PC-3 (cell line): ENCODE measurements around the gene HGD. TPM values are rescaled to one million over a fixed set of nuclear protein-coding genes. Genes with fewer than 3 reads are reported as not detected.

ENCODE experiments used
- ATAC-seq: fragments of 200-7000 bp; cut with Tn5 transposase; 2 replicates; pipeline ENCODE4 v1.9.1; 2020; ENCODE audit warnings: mild to moderate bottlenecking, moderate library complexity
- BruUV-seq: library from RNA; stranded (reverse); fragments of 400-500 nt; replicated peaks from 2 replicates; lab custom pipeline; 2021; lab: Mats Ljungman, UMichigan
- CTCF ChIA-PET: fragments of 300-600 bp; sonication (Branson Sonifier 250); formaldehyde crosslinking; loops from one replicate; lab custom pipeline; 2022; ENCODE audit warnings: antibody characterized with exemption; lab: Charles Lee
- POLR2A ChIA-PET: fragments of 300-600 bp; sonication (Branson Sonifier 250); formaldehyde crosslinking; loops from one replicate; lab custom pipeline; 2022; ENCODE audit warnings: antibody characterized with exemption; ENCODE audit not compliant: unreplicated experiment; lab: Charles Lee
- DNase-seq: peaks from one replicate; pipeline ENCODE4 v3.0.0-alpha.2; 2015
- H2AFZ ChIP-seq: fragments of 300-600 bp; sonication (generic); 2 replicates; pipeline ENCODE4 v1.6.0; 2016; ENCODE audit warnings: antibody characterized with exemption, low read length
- H3F3A ChIP-seq: fragments of 300-600 bp; sonication (generic); one replicate; pipeline ENCODE4 v1.6.0; 2017; ENCODE audit warnings: antibody characterized with exemption, low read length, control low read depth, mild to moderate bottlenecking; ENCODE audit not compliant: unreplicated experiment
- H3K27ac ChIP-seq: fragments of 300-600 bp; sonication (generic); 2 replicates; pipeline ENCODE4 v1.5.1; 2016; ENCODE audit warnings: mild to moderate bottlenecking, low read length
- H3K27me3 ChIP-seq: fragments of 300-600 bp; sonication (generic); 2 replicates; pipeline ENCODE4 v1.6.1; 2016; ENCODE audit warnings: low read length, mixed read lengths
- H3K36me3 ChIP-seq: fragments of 300-600 bp; sonication (generic); 2 replicates; pipeline ENCODE4 v1.6.1; 2016; ENCODE audit warnings: low read depth, mixed run types, low read length, mixed read lengths
- H3K4me1 ChIP-seq: fragments of 300-600 bp; sonication (generic); 2 replicates; pipeline ENCODE4 v1.5.1; 2016; ENCODE audit warnings: low read length; ENCODE audit not compliant: insufficient read depth
- H3K4me2 ChIP-seq: fragments of 300-600 bp; sonication (generic); 2 replicates; pipeline ENCODE4 v1.6.0; 2016; ENCODE audit warnings: low read length
- H3K4me3 ChIP-seq: fragments of 300-600 bp; sonication (generic); 2 replicates; pipeline ENCODE4 v1.5.1; 2016; ENCODE audit warnings: mild to moderate bottlenecking, low read length, mixed read lengths
- H3K79me2 ChIP-seq: fragments of 300-600 bp; sonication (generic); 2 replicates; pipeline ENCODE4 v1.6.1; 2017; ENCODE audit warnings: low read length, mixed read lengths
- H3K9ac ChIP-seq: fragments of 300-600 bp; sonication (generic); 2 replicates; pipeline ENCODE4 v1.6.0; 2016; ENCODE audit warnings: mild to moderate bottlenecking, low read length
- H3K9me2 ChIP-seq: fragments of 300-600 bp; sonication (generic); replicated peaks from 2 replicates; pipeline ENCODE4 v1.6.1; 2016; ENCODE audit warnings: mixed run types, low read length, mixed read lengths
- H3K9me3 ChIP-seq: fragments of 300-600 bp; sonication (generic); 2 replicates; pipeline ENCODE4 v1.6.1; 2016; ENCODE audit warnings: low read length, mixed read lengths
- H4K20me1 ChIP-seq: fragments of 300-600 bp; sonication (generic); 2 replicates; pipeline ENCODE4 v1.6.1; 2016; ENCODE audit warnings: low read length, mixed read lengths
- EZH2 ChIP-seq: fragments of 300-600 bp; sonication (generic); IDR thresholded peaks from one replicate; pipeline ENCODE4 v1.6.1; 2017; ENCODE audit warnings: antibody characterized with exemption, mild to moderate bottlenecking, low read length; ENCODE audit not compliant: unreplicated experiment
- EZH2phosphoT487 ChIP-seq: fragments of 300-600 bp; sonication (generic); IDR thresholded peaks from 2 replicates; pipeline ENCODE4 v1.6.1; 2018; ENCODE audit warnings: mild to moderate bottlenecking, antibody characterized with exemption, low read length, borderline replicate concordance
- intact Hi-C: fragments of 100-400 bp; cut with micrococcal nuclease; formaldehyde crosslinking; loops from 2 replicates; pipeline ENCODE4 v1.9.0; 2023
- total RNA-seq: library from RNA; depleted of rRNA; stranded (reverse); fragments of >200 nt; gene quantifications from 2 replicates; pipeline ENCODE4 v1.2.3, GENCODE V29; 2014
- TF ChIP-seq, protein P1 (sequence below): fragments of 300-600 bp; sonication (generic); conservative IDR thresholded peaks from 2 replicates; pipeline ENCODE4 v1.5.1; 2017; ENCODE audit warnings: antibody characterized with exemption, low read depth, mild to moderate bottlenecking, low read length

Gene HGD
- total RNA-seq, 1 experiment from 2014 or later: 0.11 TPM

DNA sequence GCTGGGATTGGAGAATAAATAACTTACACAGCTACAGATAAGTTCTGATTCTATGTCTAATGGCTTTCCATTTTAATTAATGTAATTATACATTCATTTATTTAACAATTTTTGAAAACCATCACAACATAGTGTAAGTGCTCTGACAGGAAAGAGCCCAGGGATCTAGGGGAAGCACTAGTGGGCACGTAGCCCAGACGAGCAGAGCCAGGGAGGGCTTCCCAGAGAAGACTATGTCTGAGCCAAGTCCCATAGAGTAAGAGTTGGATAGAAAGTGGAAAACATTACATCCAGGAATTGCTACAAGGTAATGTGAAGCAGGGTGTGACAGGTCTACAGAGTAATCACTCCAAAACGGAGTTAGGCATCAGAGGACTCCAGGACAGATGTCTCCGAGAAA is 2.9 kb upstream of the HGD start:
- Histone ChIP-seq H2AFZ (no peak overlapping the region), H3K9me3 (no peaks in the 10 kb centered on the region), H3K9me2 (no peaks in the 10 kb centered on the region), H3K36me3 (no peaks in the 10 kb centered on the region), H3K27me3 (no peaks in the 10 kb centered on the region), H3K4me1 (peaks cover 13% of the 10 kb centered on the region), H3K4me3 (no peak overlapping the region), H3K79me2 (no peaks in the 10 kb centered on the region), H3K27ac (no peak overlapping the region), H3F3A (no peaks in the 10 kb centered on the region), H3K4me2 (no peak overlapping the region), H4K20me1 (no peaks in the 10 kb centered on the region), H3K9ac (no peak overlapping the region)
- BruUV-seq: no TSS peak
- no peak for TF ChIP-seq EZH2
- TF ChIP-seq EZH2phosphoT487: no peak
- TF ChIP-seq, protein P1, sequence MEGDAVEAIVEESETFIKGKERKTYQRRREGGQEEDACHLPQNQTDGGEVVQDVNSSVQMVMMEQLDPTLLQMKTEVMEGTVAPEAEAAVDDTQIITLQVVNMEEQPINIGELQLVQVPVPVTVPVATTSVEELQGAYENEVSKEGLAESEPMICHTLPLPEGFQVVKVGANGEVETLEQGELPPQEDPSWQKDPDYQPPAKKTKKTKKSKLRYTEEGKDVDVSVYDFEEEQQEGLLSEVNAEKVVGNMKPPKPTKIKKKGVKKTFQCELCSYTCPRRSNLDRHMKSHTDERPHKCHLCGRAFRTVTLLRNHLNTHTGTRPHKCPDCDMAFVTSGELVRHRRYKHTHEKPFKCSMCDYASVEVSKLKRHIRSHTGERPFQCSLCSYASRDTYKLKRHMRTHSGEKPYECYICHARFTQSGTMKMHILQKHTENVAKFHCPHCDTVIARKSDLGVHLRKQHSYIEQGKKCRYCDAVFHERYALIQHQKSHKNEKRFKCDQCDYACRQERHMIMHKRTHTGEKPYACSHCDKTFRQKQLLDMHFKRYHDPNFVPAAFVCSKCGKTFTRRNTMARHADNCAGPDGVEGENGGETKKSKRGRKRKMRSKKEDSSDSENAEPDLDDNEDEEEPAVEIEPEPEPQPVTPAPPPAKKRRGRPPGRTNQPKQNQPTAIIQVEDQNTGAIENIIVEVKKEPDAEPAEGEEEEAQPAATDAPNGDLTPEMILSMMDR: no peak
- ChIA-PET POLR2A (no interaction called here), CTCF (no interaction called here)
- ATAC-seq (no peak), DNase-seq (no peak)
- intact Hi-C loops: no loop called here

DNA sequence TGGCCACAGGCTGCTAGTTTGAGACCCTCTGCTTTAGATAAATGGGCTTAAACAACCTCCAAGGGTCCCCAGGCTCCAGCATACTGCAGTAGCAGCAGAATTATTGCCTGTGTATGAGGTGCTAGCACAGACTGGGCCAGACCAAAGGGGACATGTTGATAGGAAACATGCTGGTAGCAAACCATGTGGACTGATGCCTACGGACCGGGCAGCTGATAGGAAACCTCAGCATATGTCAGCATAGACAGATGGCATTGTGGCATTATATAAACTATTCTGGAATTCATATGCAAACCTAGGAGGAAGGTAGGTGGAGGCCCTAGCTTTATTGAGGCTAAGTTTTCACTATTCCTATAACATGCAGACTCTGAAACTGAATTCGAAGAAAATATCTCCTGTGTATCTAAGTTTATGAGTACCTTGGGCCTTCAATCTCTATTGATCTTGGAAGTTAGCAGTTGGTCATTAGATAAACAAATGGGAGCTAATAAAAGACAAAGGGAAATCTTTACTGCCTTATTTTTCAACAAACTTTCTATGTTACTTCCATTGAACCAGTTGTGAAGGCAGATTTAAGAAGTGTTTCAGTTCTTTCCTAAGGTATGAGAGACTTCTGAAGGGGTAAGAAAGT is 1.7 kb upstream of the HGD start:
- Histone ChIP-seq H4K20me1 (no peaks in the 10 kb centered on the region), H3K9me3 (no peaks in the 10 kb centered on the region), H3K4me2 (no peak overlapping the region), H3K4me1 (peaks cover 17% of the 10 kb centered on the region), H3K4me3 (no peak overlapping the region), H3K9me2 (no peaks in the 10 kb centered on the region), H3K27ac (no peak overlapping the region), H3K79me2 (no peaks in the 10 kb centered on the region), H3F3A (no peaks in the 10 kb centered on the region), H3K9ac (no peak overlapping the region), H3K36me3 (no peaks in the 10 kb centered on the region), H3K27me3 (no peaks in the 10 kb centered on the region), H2AFZ (no peak overlapping the region)
- DNase-seq: peak; percentile 24
- POLR2A ChIA-PET: interaction anchor here (0.6 to 0.7 kb wide), 2 partner anchors 64 to 119 kb away, joined by 3 to 5 read pairs; no protein-coding TSS in a partner anchor
- ATAC-seq: peak; percentile 74
- intact Hi-C loops: no loop called here
- TF ChIP-seq EZH2 (no peak), EZH2phosphoT487 (no peak)
- TF ChIP-seq, protein P1: no peak
- CTCF ChIA-PET: no interaction called here
- no TSS peak for BruUV-seq

DNA sequence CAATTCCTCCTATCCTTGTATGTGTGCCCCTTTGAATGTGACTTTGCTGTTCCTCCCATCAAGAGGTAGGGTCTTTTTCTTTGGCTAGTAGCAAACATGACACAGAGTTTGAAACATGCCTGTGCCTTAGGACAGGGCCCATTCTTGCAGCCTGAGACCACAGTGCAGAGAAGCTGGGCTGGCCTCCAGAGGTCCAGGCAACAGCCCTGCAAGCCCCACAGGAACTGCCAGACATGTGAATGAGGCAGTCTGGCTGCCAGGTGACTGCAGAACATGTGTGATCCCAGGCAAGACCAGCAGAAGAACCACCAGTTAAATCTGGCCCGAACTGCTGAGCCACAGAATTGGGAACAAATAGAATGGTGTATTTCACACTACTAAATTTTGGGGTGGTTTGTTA is 1.2 kb upstream of the HGD start:
- TF ChIP-seq EZH2phosphoT487: no peak
- DNase-seq: no peak
- CTCF ChIA-PET: no interaction called here
- Histone ChIP-seq H3K4me3 (no peak overlapping the region), H3K36me3 (no peaks in the 10 kb centered on the region), H3K79me2 (no peaks in the 10 kb centered on the region), H3K27me3 (no peaks in the 10 kb centered on the region), H3K4me2 (no peak overlapping the region), H3K9ac (no peak overlapping the region), H3K9me2 (no peaks in the 10 kb centered on the region), H3K27ac (no peak overlapping the region), H2AFZ (no peak overlapping the region), H3F3A (no peaks in the 10 kb centered on the region), H3K9me3 (no peaks in the 10 kb centered on the region), H3K4me1 (peaks cover 23% of the 10 kb centered on the region), H4K20me1 (no peaks in the 10 kb centered on the region)
- POLR2A ChIA-PET: no interaction called here
- intact Hi-C loops: no loop called here
- no TSS peak for BruUV-seq
- no peak for ATAC-seq
